Fibroblast of lung (primary cell): ENCODE data around the gene FOXB1.

Source experiments
- CTCF ChIP-seq, 2 donors: IDR thresholded peaks in 1 of 2; conservative IDR thresholded peaks in 1 of 2; 1 replicate in 1 of 2; 2 replicates in 1 of 2; pipeline ENCODE4 v1.5.1; 2011 to 2012; ENCODE audit warnings: low read length in 2 of 2, control low read depth in 1 of 2, inconsistent platforms in 1 of 2, low read depth in 1 of 2, mild to moderate bottlenecking in 1 of 2
- EZH2 ChIP-seq: IDR thresholded peaks from 2 replicates; pipeline ENCODE4 v1.5.1; 2012; ENCODE audit warnings: low read length, control low read depth, mild to moderate bottlenecking; ENCODE audit errors: missing control alignments

DNA sequence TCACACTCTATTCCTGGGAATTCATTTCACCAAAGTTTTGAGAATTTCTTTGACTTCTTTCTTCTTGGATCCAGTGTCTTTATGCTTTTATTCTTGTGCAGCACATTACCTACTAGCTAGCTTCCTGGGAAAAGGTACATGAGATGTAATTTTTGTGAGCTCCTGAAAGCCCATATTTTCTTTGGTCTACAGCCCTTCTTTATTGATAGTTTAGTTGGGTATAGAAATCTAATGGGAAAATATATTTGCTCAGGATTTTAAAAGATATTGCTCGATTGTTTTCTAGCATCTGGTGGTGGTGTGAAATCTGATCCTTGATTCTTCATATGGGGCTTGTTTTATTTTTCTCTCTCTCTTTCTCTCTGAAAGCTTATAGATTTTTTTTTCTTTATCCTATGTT, 45.8 kb downstream of the FOXB1 start:
- TF ChIP-seq CTCF (conservative IDR thresholded peaks at IDR 0.05 in 1 of 2, IDR thresholded peaks at IDR 0.05 in 1 of 2; ENCODE audit: low read depth in 1 of 2, low read length in 2 of 2) = no peak
- no peak for TF ChIP-seq EZH2
